T1000 (cell line): ENCODE data around the gene TXNL4B.
A peak's percentile ranks its signal among the peaks of the same experiment; 100 is the strongest.

ENCODE experiments used
- DNase-seq: peaks from one replicate; lab custom pipeline; 2025; ENCODE audit warnings: mixed read lengths; lab: John Stamatoyannopoulos, UW

TXNL4B gene

GRCh38 chr16:72093448-72094265 lies at the start of gene TXNL4B, which contains the start of gene DHX38:
TSS of gene TXNL4B (minus strand) at chr16:72093620. CDS start at chr16:72090749, 2,871 bp downstream.
TSS of gene DHX38 (plus strand) at chr16:72093847. CDS start at chr16:72096158, 2,311 bp downstream.
- DNase-seq = peak; percentile 87

DNA sequence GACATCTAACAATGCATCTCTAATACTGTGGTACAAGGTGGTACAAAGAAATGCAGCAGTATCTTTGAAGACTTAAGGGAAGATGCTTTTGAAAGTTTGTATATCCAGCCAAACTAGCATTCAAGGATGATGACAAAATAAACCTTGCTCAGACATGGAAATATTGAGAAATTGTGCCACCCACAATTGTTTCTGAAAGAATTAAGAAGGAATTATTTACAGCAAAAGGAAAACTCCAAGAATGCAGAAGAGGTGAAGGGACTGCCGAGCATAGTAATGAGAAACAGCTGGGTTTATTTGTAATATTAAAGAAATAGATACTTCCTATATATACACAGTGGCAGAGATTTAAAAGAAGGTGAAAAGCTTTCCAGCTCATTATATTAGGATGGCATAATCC lies 49.1 kb upstream of the TXNL4B start:
- no peak for DNase-seq

DNA sequence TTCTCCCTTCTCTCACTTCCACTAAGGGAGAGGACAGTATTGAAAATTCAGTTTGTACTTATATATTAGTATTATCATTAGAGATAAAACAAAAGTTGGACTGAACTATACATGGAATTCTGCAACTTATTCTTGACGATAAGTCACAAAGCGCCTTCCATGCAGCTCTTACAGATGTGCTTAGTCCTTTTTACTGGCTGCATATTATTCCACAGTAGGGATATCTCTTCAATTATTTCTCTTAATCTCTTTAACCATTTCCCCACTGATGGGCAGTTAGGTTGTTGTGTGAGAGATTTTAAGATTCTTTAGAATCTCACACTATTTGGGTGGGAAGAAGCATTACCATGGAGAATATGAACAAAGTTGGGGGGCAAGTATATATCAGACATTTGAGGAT lies 46.5 kb upstream of the TXNL4B start:
- DNase-seq = no peak

- no peak for DNase-seq
Observed at GRCh38 chr16:72138064-72138572, 44.7 kb upstream of the TXNL4B start.

- DNase-seq = no peak
Observed at GRCh38 chr16:72137380-72138063, 44.1 kb upstream of the TXNL4B start.

DNA sequence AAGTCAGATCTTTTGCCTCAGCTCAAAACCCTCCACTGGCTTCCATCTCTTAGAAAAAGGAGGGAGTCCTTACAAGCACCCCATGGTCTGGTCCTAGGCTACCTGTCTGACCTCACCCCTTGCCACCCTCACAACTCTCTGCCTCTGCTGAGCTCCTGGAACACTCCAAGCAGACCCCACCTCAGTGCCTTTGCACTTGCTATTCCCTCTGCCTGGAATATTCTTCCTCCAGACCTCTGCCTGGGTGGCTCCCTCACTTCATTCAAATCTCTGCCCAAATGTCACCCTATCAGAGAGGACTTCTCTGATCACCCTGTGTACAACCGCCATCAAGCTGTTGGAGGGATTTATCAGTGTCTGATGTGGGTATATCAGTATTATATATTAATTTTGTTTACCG lies 41.1 kb upstream of the TXNL4B start:
- no peak for DNase-seq

DNA sequence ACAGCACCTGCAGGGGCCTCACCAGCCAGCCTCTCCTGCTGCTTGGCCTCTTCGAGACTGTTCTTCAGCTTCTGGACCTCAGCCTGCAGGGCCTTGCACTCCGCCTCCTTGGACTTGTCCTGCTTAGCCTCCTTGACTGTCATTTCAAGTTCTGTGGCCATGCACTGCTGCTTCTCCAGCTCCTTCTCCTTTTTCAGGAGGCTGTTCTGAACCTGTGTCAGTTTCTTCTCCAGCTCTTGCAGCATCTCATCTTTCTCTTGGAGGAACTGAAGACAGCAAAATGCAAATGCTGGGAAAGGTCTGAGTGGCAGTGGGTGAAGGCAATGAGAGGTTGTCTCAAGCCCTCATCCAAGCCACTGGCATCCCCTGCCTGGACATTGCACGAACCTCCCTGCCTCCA lies 39.3 kb upstream of the TXNL4B start:
- DNase-seq = no peak

DNA sequence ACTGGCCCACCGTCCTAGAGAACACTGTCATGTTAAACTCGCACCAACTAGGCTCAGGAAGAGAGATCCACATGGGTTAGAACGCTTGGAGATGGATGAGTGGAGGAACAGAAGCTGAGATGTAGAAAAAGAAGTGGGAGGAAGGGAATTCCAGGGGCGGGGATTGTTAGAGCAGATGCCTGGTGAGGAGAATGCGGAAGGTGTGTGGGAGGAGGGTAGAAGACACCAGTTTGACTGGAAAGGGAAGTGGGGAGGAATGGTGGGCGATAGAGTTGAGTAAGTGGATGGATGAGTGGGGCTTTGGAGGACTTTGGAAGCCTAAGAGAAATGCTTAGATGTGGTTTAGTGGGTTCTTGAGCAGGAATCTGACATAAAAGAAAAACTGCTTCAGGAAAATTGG lies 37.6 kb upstream of the TXNL4B start:
- no peak for DNase-seq

GRCh38 chr16:72129976-72130656 lies 36.7 kb upstream of the TXNL4B start:
- DNase-seq = no peak

- DNase-seq = no peak
Observed at GRCh38 chr16:72128701-72129100, 35.3 kb upstream of the TXNL4B start.

- no peak for DNase-seq
Observed at GRCh38 chr16:72126429-72126765, 33.0 kb upstream of the TXNL4B start.

GRCh38 chr16:72125635-72126428 lies 32.4 kb upstream of the TXNL4B start:
- DNase-seq = no peak

DNA sequence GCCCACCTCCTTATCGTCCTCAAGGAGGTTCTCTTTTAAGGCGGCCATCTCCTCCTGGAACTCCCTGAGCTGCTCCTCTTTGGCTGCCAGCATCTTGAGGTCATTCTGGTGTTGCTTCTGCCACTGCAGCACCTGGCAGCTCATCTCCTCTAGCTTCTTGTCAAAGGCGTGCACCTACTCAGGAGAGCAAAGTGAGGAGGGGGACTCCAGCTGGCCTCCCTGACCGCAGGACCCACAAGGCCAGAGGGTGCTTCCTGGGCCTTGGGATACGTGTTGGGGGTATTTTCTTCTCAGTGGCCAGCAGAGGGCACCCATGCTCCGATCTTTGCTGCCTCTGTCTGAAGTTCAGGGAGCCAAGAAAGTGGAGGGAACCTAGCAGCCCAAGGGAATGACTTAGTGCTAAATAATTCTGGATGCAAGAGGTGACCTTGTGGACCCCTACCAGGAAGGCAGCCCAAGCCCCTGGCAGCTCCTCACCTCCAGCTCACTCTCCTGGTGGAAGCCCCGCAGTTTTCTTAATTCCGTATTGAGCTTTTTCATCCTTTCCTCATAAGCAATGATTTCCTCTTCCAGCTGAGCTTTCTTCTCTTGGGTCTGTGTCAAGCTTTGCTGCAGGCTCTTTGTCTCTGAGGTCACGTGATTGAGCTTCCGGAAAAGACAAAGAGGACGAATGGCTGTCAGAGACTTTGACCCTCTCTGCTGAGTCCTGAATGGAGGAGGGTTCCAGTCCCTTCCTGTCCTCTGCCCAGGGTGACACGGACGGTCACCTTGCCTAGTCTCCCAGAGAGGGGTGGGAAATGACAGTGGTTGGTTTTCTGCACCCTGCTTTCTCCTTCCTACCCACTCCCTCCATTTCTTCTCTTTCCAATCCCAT lies 31.6 kb upstream of the TXNL4B start:
- peak; percentile 32 for DNase-seq

DNA sequence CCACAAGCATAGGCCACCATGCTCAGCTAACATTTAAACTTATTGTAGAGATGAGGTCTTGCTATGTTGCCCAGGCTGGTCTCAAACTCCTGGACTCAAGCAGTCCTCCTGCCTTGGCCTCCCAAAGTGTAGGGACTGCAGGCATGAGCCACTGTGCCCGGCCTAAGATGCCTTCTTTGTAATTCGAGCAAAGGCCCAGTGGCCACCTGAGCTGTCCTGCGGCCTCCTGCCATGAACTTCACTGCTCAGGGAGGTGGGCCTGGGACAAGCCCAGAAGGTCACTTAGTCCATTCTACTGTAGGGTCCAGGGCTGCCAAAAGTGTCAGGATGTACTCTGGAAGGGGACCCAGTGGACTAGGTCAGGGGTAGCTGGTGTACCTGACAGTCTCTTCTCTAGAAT lies 30.7 kb upstream of the TXNL4B start:
- DNase-seq = no peak

DNA sequence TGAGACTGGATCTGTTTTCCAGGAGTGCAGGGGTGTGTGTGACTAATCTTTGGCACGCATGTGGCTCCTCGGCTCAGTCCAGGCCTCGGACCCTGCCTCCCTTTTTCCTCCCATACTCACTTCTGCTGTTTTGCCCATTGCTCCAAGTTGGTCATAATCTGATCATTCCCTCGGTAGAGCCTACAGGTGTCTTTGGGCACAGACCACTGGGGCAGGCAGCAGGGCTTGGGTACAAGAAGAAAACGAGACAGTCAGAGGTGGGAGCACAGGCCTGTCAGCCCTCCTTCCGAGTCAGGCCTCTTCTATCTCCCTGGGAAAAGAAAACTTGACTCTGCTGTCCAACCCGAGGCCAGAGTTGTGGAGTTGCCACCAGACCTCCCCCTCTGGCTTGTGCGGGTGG lies 30.0 kb upstream of the TXNL4B start:
- no peak for DNase-seq

DNA sequence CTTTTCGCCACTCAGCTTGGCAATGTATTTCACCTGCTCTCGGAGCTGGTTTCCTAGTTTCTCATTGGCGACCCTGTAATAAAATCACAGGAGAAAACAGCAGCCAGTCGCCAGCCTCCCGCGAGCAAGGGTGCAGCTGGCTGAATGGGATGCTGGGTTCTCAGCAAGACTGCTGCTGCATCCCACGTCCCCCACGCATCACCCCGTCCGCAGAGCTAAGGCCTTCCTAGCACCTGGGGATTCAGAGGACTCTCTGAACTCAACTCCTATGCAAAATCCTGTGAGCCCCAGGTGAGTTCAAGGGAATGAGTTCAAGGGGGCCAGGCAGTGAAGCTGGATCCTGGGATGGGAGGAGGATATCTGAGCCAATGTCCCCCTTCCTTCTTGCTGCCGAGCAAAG lies 29.5 kb upstream of the TXNL4B start:
- no peak for DNase-seq

DNA sequence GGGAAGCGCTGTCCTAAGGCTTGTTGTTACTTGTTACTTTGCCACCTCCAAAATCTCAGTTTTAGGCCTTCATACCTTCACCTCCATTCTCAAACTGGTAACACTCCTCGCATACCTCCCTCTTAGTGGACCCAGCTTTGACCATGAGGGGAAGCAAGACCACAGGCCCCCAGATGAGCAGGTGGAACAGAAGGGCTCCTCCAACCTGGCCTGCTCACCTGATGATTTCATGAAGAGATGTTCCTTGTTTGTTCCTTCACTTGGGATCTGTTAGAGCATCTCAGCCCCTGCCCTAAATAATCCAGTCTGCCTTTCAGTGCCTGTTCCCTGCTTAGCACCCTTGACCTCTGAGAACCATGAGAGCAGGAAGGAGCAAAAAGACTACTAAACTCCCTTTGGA lies 28.9 kb upstream of the TXNL4B start:
- no peak for DNase-seq

DNA sequence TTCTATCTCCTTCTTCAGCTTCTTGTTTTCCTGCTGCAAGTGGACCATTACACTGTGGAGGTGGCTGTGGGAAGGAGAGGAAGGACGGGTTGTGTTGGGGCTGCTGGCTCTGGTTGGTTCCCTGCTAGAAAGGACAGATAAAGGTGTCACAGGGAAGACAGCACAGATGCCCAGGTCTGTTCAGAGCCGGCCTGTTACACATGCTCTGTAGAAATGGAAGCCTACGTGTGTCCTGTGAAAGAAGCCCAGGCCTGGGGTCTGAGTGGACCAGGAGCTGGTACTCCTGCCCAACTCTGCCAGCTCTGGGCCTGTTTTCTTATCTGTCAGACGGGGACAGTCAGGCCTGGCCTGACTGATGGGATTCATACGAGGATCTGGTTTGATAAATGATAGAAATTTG lies 26.6 kb upstream of the TXNL4B start:
- DNase-seq = no peak

GRCh38 chr16:72113616-72113945 lies 20.2 kb upstream of the TXNL4B start:
- DNase-seq = no peak

DNA sequence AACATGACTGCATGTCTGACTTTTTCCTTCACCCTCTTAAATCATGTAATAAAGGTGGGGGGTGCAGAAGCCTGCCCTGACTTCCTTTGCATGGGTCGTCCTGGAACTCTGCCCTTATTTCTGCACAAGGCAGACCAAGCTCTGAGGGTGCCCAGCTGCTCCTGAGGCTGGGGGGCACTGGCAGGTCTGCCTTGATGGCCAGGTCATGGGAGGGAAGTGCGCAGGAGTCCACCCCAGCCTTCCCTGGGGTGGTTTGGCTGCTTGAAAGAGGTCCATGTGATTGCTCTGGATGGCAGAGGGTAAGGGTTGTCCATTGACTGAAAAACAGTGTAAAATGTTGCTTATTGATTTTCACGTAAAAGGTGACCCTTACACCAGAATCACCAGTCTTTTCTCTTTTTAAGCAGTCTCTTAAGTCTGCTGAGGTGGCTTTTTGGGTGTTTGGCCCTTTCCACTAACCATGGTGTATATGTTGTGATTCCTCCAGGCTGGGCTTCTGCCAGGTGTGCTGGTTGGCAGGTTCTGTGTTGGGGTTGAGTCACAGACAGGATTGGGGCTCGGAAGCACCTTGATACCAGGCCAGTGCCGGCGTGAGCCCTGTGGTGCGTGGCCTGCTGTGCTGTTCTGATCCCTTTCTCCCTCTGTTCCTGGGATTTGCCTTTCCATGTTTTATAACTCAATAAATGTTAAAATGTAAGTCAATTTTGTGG lies 19.6 kb upstream of the TXNL4B start:
- no peak for DNase-seq

DNA sequence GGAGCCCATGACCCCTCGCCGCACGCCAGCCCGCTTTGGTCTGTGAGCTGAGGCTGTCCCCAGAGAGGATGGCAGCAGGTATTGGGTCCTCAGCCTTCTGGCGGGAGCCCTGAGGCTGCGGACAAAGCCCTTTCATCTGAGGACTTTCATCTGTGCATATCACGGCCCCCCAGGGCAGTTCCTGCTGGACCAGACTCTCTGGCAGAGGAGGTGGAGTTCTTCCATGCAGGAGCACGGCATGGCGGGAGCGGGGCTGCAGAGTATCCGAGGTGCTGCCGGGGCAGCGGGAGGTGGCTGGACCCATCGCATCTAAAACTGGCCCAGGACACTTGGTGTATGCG lies 19.0 kb upstream of the TXNL4B start:
- no peak for DNase-seq
